ENCODE results near the gene ALDH1L2. TPM values are rescaled to one million over a fixed set of nuclear protein-coding genes. Genes with fewer than 3 reads are reported as not detected.
"Not testable (repeated sequence)": the region's sequence is repeated elsewhere in the genome, so short reads cannot be mapped to it uniquely, and the experiment has no call there.

The ALDH1L2 gene
- total and polyA plus RNA-seq, 12 donors, result 1.1 to 3.7 (median 1.5) TPM

DNA sequence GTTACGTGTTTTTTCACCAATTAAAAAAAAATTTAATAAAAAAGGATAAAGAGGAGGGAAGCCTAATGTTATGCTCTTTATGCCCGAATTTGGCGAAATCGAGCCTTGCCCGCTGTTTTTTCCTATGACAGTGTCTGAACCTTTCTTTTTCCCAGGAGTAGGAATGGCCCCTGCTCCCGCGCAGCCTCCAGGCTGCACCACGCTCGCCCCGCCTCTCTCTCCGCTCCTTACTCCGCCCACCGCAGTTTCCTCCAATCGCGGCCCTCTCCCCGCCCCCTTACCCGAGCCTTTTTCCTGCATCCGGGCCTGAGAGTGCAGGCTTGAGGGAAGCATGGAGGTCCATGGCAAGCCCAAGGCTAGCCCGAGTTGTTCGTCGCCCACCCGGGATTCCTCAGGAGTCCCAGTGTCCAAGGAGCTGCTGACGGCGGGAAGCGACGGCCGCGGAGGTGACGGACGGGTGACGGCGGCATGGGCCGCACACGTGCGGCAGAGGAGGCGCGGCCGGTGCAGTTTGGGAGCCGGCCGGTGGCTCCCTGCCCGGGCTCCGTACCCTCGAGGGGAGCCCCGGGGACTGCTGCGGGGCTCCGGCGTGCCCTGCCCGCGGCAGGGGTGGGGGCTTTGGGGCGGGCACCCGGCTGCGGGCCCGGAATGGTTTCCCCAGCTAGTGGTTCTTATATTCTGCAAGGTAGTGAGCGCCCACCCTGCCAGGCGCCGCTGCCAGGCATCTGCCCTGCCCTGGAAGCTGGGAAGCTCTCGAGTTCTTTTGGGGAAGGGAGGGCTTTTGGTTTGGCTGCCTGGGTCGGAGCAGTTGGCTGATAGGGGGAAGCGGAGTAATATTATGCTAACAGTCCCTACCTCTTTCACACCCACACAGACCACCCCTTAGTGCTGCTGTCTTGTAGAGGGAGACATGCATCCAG, 98.0 kb downstream of the ALDH1L2 start, which contains the start of gene NOPCHAP1:
NOPCHAP1 (plus strand) TSS at position 295 of the 920 bp plus-strand sequence; CDS start at position 332, 37 bp downstream.
- Histone ChIP-seq H3K4me1 (peaks cover 0 to 27% (median 16%) of the 10 kb centered on the region in 9 donors), H3K9me3 (peaks cover 0 to 3% (median 0%) of the 10 kb centered on the region in 11 donors), H3K27me3 (no peaks in the 10 kb centered on the region), H3K36me3 (peaks cover 0 to 32% (median 0%) of the 10 kb centered on the region in 9 donors), H3K27ac (peak within 1 kb of the TSS in 9 of 10 donors; percentile 59 to 88 (median 81)), H3K4me3 (peak within 1 kb of the TSS; percentile 65 to 96 (median 88))
- TF ChIP-seq, protein P1, sequence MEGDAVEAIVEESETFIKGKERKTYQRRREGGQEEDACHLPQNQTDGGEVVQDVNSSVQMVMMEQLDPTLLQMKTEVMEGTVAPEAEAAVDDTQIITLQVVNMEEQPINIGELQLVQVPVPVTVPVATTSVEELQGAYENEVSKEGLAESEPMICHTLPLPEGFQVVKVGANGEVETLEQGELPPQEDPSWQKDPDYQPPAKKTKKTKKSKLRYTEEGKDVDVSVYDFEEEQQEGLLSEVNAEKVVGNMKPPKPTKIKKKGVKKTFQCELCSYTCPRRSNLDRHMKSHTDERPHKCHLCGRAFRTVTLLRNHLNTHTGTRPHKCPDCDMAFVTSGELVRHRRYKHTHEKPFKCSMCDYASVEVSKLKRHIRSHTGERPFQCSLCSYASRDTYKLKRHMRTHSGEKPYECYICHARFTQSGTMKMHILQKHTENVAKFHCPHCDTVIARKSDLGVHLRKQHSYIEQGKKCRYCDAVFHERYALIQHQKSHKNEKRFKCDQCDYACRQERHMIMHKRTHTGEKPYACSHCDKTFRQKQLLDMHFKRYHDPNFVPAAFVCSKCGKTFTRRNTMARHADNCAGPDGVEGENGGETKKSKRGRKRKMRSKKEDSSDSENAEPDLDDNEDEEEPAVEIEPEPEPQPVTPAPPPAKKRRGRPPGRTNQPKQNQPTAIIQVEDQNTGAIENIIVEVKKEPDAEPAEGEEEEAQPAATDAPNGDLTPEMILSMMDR (IDR thresholded peaks at IDR 0.05), result no peak
- 0 to 1% methylated on average over 59 of the region's 59 CpGs for WGBS, 2 donors
- peak; percentile 92 to 95 for DNase-seq
- intact Hi-C loops (cut with DNase I), result no loop called here
- ATAC-seq, result peak; percentile 99 to 100 (median 100)

DNA sequence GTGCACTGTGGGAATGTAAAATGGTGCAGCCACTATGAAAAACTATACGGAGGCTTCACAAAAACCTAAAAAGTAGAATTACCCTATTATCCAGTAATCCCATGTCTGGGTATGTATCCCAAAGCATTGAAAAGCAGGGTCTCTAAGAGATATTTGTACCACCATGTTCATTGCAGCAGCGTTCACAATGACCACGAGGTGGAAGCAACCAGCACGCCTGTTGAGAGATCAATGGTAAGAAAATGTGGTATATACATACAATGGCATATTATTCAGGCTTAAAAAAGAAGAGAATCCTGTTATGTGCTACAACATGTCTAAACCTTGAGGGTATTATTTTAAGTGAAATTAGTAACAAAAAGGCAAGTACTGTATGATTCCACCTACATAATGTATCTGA, 99.1 kb downstream of the ALDH1L2 start:
- Histone ChIP-seq H3K27ac (no peak overlapping the region), H3K9me3 (peaks cover 0 to 3% (median 0%) of the 10 kb centered on the region in 11 donors), H3K27me3 (no peaks in the 10 kb centered on the region), H3K4me1 (peaks cover 0 to 21% (median 16%) of the 10 kb centered on the region in 9 donors), H3K36me3 (peaks cover 0 to 21% (median 0%) of the 10 kb centered on the region in 9 donors), H3K4me3 (peak overlapping the region in 3 of 10 donors; percentile 65 to 90 (median 80))
- WGBS, 2 donors, result 86 to 91% methylated on average over 4 of the region's 4 CpGs
- ATAC-seq (no peak), DNase-seq (no peak)
- TF ChIP-seq, protein P1 (IDR thresholded peaks at IDR 0.05), result no peak
- intact Hi-C loops (cut with DNase I), result no loop called here

DNA sequence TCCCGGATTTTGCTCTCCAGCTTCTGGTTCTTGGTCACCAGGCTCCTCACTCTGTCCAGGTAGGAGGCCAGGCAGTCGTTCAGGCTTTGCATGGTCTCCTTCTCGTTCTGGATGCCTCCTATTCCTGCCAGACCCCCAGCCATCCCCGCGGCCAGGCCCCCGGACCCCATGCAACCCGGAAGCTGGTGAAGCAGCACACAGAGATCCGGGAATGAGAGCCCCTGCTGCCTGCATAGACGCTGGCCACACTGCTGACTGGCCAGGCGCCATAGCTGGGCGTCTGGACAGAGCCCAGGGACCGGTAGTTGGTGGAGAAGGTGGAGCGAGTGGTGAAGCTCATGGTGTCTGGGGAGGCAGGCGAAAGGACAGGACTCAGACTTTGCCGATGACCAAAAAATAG, 106.6 kb downstream of the ALDH1L2 start:
- DNase-seq; ATAC-seq; H3K9me3 ChIP-seq; H3K4me3 ChIP-seq; intact Hi-C loops (cut with DNase I); H3K27me3 ChIP-seq; H3K27ac ChIP-seq; H3K36me3 ChIP-seq: not testable (repeated sequence)
- 91 to 92% methylated on average over 15 of the region's 15 CpGs for WGBS, 2 donors
- H3K4me1 ChIP-seq, result peaks cover 0 to 11% (median 0%) of the 10 kb centered on the region in 9 donors

DNA sequence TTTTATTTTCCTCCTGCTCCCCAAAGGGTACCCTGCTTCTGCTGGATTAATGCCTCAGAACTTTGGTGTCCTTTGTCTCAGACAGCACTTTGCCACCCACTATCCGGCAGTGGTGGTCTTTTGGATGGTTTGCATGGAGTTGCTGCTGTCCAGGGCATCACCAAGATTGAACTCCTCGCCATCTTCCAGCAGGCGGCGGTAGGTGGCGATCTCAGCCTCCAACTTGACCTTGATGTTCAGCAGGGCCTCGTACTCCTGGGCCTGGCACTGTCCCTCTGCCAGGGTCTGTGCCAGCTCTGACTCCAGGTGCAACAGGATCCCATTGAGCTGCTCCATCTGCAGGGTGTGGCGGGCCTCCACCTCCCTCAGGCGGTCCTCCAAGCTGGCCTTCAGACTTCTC, 107.6 kb downstream of the ALDH1L2 start:
- Histone ChIP-seq H3K27ac (no peak overlapping the region), H3K4me3 (no peak overlapping the region)
- TF ChIP-seq, protein P1 (IDR thresholded peaks at IDR 0.05), result no peak

More for the DNA sequence above, 107.6 kb downstream of the ALDH1L2 start:
- intact Hi-C loops (cut with DNase I), result no loop called here
- ATAC-seq (no peak), DNase-seq (no peak)
- WGBS, 2 donors, result 69 to 72% methylated on average over 8 of the region's 8 CpGs
- Histone ChIP-seq H3K27me3 (no peaks in the 10 kb centered on the region), H3K36me3 (no peaks in the 10 kb centered on the region), H3K9me3 (no peaks in the 10 kb centered on the region), H3K4me1 (peaks cover 0 to 11% (median 0%) of the 10 kb centered on the region in 9 donors)

Measured in heart right ventricle (tissue), 16 donors.